Measurements from ENCODE around the gene POU2F3.

POU2F3 gene

GRCh38 chr11:120339394-120339890 is 99.5 kb downstream of the POU2F3 start:
- DNase-seq (ENCODE audit: insufficient read length, low spot score) (no peak), FAIRE-seq (peak; percentile 16)
- TF ChIP-seq, protein P1, sequence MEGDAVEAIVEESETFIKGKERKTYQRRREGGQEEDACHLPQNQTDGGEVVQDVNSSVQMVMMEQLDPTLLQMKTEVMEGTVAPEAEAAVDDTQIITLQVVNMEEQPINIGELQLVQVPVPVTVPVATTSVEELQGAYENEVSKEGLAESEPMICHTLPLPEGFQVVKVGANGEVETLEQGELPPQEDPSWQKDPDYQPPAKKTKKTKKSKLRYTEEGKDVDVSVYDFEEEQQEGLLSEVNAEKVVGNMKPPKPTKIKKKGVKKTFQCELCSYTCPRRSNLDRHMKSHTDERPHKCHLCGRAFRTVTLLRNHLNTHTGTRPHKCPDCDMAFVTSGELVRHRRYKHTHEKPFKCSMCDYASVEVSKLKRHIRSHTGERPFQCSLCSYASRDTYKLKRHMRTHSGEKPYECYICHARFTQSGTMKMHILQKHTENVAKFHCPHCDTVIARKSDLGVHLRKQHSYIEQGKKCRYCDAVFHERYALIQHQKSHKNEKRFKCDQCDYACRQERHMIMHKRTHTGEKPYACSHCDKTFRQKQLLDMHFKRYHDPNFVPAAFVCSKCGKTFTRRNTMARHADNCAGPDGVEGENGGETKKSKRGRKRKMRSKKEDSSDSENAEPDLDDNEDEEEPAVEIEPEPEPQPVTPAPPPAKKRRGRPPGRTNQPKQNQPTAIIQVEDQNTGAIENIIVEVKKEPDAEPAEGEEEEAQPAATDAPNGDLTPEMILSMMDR (IDR thresholded peaks at IDR 0.05; ENCODE audit: insufficient read depth, missing control alignments) = no peak

- DNase-seq (ENCODE audit: insufficient read length, low spot score) (no peak), FAIRE-seq (no peak)
- TF ChIP-seq, protein P1 (IDR thresholded peaks at IDR 0.05; ENCODE audit: insufficient read depth, missing control alignments) = no peak
Observed at GRCh38 chr11:120340529-120340928, 100.6 kb downstream of the POU2F3 start.

DNA sequence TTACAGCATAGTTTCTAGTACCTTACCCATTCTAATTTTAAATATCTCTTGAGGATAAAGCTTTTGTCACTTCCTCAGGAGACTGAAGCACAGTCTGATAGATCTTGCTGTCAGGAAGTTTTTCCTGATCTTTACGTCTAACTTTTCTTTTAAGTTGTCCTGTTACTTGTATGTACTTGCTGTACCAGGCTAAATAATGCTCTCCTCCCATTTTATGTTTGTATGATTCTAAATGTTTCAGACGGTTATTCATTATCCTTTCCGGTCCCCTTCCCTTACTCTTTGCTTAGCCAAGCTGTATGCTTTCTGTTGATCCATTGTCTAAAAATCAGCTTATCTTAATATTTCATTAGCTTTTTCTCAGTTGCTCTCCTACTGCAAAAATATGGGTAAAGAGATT is 102.3 kb downstream of the POU2F3 start:
- FAIRE-seq (peak; percentile 81), DNase-seq (ENCODE audit: insufficient read length, low spot score) (no peak)
- TF ChIP-seq, protein P1 (IDR thresholded peaks at IDR 0.05; ENCODE audit: insufficient read depth, missing control alignments) = no peak

GRCh38 chr11:120342678-120343077 is 102.7 kb downstream of the POU2F3 start:
- DNase-seq (ENCODE audit: insufficient read length, low spot score) = no peak
- FAIRE-seq = peak; percentile 25
- TF ChIP-seq, protein P1 (IDR thresholded peaks at IDR 0.05; ENCODE audit: insufficient read depth, missing control alignments) = no peak

DNA sequence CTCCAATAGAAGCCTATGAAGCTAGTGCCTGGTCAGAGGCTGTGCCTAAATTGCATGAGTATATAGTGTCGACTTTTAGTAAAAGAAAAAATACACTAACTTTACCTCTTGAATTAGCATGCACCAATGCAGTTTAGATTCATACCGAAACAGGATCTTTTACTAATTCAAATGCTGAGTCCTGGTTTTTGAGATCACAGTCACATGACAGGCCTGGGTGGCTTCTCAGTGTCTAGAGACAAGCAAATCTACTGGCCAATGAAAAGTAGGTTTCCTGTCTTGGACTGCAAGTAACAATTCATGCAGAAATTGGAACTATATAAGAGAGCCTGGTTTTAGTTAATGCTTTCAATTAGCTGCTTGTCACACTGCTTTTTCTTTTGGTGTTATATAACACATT is 103.5 kb downstream of the POU2F3 start:
- FAIRE-seq = no peak
- DNase-seq (ENCODE audit: insufficient read length, low spot score) = no peak
- TF ChIP-seq, protein P1 (IDR thresholded peaks at IDR 0.05; ENCODE audit: insufficient read depth, missing control alignments) = no peak

DNA sequence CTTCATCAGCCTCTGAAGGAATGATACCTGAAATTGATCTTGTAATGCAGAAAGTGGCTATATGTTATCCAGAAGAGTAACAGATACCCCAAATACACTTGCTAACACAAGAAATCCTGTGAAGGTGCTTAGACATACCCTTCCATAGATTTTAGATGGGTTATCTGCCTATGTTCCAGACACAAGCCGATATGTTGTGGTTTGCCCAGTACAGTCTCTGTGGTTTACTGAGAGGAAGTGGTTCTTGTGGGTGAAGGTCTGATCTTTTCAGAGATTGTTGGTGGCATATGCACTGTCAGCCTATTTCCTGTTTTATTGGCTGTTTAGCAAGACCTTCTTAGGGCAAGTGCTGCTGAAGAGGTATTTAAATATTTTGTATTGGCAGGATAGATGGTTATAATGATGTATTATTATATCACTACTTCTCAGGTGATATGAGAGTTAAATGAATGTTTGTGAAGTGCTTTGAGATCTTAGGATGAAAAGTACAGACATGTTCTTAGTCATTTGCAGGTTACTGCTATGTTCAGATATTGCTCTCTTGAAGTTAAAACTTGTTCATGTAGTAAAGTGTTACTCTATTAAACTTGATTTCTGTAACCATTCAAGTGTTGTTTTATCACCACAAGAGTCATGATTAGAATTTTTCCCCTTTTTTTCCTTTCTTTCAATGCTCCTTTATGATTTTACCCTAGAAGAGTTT is 104.5 kb downstream of the POU2F3 start:
- FAIRE-seq (peak; percentile 64), DNase-seq (ENCODE audit: insufficient read length, low spot score) (no peak)
- TF ChIP-seq, protein P1 (IDR thresholded peaks at IDR 0.05; ENCODE audit: insufficient read depth, missing control alignments) = no peak

- FAIRE-seq = no peak
- TF ChIP-seq, protein P1 (IDR thresholded peaks at IDR 0.05; ENCODE audit: insufficient read depth, missing control alignments) = no peak
- DNase-seq (ENCODE audit: insufficient read length, low spot score) = no peak
Observed at GRCh38 chr11:120346233-120346632, 106.3 kb downstream of the POU2F3 start.

Measured in D721Med (cell line).